Renal pelvis (tissue), 4 donors: ENCODE results near the gene UQCR10. TPM values are rescaled to one million over a fixed set of nuclear protein-coding genes. Genes with fewer than 3 reads are reported as not detected.
"Not testable (repeated sequence)": the region's sequence is repeated elsewhere in the genome, so short reads cannot be mapped to it uniquely, and the experiment has no call there.

ENCODE experiments used
- DNase-seq: peaks from one replicate; pipeline ENCODE4 v3.0.0-alpha.2; 2013
- polyA plus RNA-seq, 3 donors: library from polyadenylated mRNA; unstranded; fragments of 120-200 nt; gene quantifications; one replicate each; pipeline ENCODE4 v1.2.1, GENCODE V29; 2013; ENCODE audit not compliant: insufficient read length in 3 of 3

The UQCR10 gene
- polyA plus RNA-seq, 3 donors, result 136 to 168 (median 151) TPM

GRCh38 chr22:29754658-29755395 is 12.3 kb upstream of the UQCR10 start:
- DNase-seq, result not testable (repeated sequence)

DNA sequence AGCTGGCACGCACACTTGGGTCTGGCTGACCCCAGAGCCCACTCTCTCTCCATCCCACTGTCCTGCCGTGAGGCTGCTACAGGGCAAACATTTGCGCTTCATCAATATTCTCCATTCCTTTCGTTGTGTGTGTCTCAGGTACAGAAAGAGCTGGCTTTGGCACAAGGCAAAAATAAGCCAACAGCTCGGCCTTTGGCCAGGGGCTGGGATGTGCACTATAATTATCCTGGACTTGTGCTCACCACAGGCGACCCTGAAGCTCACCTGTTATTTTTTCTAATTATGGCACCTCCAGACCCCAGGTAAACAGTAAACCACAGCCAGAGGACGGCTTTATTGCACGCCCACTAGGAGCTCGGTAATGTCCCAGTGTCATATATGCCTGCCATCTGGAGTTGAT is 11.3 kb upstream of the UQCR10 start:
- no peak for DNase-seq

DNA sequence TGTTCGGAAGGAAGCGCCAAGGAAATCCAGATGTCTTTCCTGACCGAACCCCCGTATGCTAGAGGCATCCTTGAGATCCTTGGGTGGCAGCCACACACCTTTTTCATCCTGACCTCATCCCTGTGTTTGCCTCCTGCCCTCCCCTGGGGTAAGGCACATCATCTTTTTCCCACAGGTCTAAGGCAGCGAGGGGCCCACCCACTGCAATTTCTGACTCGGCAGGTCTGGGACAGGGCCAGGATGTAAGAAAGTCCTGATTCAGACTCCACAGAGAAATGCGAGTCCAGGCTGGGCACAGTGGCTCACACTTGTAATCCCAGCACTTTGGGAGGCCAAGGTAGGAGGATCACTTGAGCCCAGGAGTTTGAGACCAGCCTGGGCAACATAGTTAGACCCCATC is 10.8 kb upstream of the UQCR10 start:
- DNase-seq, result no peak

GRCh38 chr22:29757096-29757495 is 10.1 kb upstream of the UQCR10 start:
- DNase-seq, result no peak

- DNase-seq, result no peak
These were observed 9.0 kb upstream of the UQCR10 start for GRCh38 chr22:29758068-29758622.

GRCh38 chr22:29758959-29759358 is 8.2 kb upstream of the UQCR10 start:
- no peak for DNase-seq

DNA sequence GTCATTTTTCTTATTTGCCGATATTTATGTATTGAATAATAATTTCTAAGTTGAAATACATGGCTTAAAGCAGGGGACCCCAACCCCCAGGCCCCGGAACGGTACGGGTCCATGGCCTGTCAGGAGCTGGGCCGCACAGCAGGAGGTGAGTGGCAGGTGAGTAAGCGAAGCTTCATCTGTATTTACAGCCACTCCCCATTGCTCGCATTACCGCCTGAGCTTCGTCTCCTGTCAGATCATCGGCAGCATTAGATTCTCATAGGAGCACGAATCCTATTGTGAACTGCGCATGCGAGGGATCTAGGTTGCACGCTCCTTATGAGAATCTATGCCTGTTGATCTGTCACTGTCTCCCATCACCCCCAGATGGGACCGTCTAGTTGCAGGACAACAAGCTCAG is 4.9 kb upstream of the UQCR10 start:
- DNase-seq, result no peak

DNA sequence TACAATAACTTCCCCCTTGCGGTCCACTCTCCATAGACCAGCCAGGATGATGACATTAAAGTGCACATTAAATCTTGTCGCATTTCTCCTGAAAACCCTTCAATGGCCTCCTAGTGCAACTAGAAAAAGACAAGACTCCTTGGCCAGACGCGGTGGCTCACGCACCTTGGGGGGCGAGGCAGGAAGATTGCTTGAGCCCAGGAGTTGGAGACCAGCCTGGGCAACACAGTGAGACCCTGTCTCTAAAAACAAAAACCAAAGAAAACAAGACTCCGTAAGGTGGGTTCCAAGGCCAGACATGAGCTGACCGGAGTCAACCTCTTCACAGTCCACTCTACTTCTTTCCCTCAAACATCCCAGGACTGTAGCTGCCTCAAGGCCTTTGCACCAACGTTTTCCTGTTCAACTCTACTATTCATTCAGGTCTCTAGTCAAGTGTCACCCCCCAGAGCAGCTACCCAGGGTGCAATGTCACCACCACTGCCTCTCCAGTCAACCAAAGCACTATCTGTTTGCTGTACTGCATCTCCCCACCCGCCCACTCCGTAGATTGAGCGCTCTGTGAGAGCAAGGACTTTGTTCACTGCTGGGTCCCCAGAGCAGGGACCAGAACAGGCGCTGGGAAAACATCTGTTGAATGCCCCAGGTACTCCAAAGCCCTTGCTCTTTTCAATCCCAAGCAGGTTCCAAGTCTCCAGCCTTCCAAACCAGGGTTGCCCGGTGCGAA is 1.1 kb upstream of the UQCR10 start:
- DNase-seq, result no peak

DNA sequence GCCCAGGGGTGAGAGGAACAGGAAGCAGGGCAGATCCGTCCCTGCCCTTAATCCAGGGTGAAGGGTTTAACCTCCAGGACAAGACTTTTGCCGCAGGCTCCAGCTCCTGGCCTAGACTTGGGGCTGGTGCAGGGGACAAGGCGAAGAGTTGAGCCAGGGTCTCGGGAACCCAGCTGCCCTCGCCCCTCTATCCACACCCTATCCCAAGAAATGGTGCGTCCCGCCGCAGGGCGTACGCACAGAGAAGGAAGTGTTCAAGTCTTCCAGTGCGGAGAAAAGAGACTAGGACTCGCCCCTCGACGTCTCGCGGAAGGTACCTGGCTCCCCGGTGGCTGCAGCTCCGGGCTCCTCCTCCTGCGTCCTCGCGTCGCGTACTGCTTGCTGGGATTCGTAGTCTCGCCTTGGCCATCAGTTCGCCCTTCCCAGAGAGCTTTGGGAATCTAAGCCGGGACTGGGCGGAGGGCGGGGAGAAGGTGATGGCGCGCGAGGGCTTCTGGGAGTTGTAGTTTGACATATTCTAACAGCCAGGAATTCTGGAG is 468 bp upstream of the UQCR10 start, which contains the start of gene ZMAT5:
Gene ZMAT5 (minus strand): TSS at position 376 of the 539 bp plus-strand sequence. CDS start 18,463 bp downstream, outside the sequence.
- peak; percentile 96 for DNase-seq

GRCh38 chr22:29768052-29768693 is 1.0 kb downstream of the UQCR10 start:
- no peak for DNase-seq

DNA sequence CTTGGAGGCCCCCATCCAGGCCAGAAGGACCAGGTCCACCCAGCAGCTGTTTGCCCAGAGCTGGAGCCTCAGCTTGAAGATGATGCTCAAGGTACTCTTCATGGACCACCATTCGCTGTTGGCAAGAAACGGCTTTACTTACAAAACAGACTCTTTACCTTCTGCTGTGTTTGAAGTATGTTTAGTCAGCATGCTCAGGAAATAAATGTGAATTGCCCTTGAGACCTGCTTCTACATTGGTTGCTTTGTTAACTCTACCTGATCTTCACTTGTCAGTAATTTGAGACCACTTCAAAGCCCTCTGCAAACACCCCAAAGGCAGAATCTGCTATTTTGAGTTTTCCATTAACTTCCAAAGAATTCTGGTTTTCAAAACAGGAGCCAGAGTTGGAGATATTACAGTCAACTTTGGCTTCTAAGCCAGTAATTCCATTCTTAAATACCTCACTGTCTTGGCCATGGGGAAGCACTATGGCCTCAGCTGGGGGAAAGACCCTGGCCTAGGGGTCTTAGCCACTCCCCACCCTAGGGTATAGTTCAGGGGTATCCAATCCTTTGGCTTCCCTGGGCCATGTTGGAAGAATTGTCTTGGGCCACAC is 2.7 kb downstream of the UQCR10 start:
- no peak for DNase-seq

- DNase-seq, result no peak
These were observed 5.0 kb downstream of the UQCR10 start for GRCh38 chr22:29772170-29772641.

GRCh38 chr22:29773233-29773632 is 6.1 kb downstream of the UQCR10 start:
- DNase-seq, result no peak

DNA sequence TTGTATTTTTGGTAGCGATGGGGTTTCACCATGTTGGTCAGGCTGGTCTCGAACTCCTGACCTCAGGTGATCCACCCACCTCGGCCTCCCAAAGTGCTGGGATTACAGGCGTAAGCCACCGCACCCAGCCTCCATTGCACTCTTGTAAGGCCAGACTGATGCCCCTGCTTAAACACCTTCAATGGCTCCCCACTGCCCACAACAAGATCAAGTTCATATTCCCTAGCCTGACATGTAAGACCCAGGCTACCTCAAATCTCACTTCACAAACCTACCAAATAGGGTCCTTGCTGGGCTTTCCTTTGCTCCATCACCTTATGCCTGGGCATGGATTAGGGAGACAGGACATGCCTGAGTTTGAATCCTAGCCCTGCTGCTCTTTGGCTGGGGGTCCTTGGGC is 13.1 kb downstream of the UQCR10 start:
- DNase-seq, result no peak

- DNase-seq, result no peak
These were observed 13.8 kb downstream of the UQCR10 start for GRCh38 chr22:29780748-29781676.

- DNase-seq, result no peak
These were observed 15.1 kb downstream of the UQCR10 start for GRCh38 chr22:29782061-29782845.

DNA sequence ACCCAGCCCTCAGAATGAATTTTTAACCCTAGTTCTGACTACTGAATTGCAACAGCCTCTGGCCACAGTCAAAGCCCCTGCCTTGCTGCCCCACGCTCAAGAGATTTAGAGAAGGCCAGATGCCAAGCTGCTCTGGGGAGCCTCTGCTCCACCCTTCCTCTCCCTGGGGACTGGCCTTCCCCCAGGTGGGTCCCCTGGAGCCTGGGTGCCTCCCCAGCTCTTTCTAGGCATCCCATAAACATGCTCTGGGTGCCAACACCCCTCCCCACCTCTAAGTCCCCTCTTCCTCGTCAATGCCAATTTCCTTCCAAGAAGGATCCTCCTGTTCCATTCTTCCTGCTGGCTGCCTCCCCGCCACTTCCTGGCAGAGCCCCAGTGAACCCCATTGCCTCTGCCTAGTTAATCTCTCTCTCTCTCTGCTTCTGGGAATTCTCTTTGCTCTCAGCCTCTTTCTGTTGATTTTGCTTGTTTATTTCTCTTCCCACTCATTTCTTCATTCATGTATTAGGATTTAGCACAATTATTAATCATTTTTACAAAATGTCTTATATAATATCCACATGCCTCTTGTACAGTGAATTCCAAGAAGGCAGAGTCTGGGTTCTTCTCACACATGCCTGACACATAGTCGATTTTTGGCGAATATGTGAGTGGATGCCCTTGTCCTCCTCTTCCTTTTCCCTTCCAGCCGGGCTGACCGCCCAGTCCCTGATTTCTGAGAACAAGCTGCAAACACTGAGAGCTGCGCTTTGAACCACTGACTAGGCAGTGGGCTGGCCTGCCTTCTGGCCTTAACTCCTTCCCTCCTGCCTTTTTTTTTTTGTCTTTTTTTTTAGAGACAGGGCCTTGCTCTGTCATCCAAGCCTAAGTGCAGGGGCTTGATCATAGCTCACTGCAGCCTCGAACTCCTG is 17.5 kb downstream of the UQCR10 start:
- DNase-seq, result no peak

DNA sequence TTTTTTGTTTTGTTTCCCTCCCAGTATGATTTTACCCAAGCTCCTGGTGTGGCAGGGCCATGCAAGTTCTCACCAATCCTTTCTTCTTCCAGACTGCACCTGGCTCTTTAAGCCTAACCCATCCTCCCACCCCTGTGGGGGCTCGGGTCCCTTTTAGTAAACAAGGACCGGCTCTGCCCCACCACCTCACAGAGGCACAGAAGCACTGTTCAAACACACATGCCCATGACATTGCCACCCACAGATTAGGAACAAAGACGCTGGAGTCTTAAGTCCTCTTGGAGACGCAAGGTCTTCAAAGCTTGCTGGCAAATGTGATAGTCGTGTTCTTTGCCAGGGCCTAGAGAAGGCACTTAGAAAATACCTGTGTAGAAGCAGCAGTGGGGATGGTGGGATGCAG is 18.9 kb downstream of the UQCR10 start:
- no peak for DNase-seq
